Retinal pigment epithelial cell (primary cell): Measurements from ENCODE around the gene BRWD1.

Source experiments
- DNase-seq: peaks from one replicate; pipeline ENCODE4 v3.0.0-alpha.2; 2010; ENCODE audit warnings: low read depth
- H3K4me3 ChIP-seq: 2 replicates; pipeline ENCODE4 v1.5.1; 2011; ENCODE audit warnings: mild to moderate bottlenecking, low read length, control low read depth, moderate library complexity
- TF ChIP-seq, protein P1 (sequence below): conservative IDR thresholded peaks from 2 replicates; pipeline ENCODE4 v1.5.1; 2011; ENCODE audit warnings: low read depth, low read length, control low read depth, inconsistent platforms

BRWD1 gene

DNA sequence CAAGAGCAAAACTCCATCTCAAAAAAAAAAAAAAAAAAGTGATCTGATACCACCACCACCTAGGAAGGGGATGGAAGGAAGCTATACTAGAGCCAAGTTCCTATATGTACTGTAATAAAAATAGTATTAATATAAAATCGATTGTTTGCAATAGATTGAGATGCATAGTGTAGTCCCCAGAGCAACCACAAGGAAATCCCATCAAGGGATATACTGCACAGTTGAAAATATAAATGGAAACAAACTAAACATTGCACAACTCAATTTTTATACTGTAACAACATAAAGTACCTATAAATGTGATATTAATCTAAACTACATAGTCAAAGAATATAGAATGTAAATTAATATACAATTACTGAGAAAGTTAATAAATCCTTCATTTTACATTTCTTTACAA lies 109.3 kb downstream of the BRWD1 start:
- H3K4me3 ChIP-seq: no peak overlapping the region
- DNase-seq: no peak
- TF ChIP-seq, protein P1, sequence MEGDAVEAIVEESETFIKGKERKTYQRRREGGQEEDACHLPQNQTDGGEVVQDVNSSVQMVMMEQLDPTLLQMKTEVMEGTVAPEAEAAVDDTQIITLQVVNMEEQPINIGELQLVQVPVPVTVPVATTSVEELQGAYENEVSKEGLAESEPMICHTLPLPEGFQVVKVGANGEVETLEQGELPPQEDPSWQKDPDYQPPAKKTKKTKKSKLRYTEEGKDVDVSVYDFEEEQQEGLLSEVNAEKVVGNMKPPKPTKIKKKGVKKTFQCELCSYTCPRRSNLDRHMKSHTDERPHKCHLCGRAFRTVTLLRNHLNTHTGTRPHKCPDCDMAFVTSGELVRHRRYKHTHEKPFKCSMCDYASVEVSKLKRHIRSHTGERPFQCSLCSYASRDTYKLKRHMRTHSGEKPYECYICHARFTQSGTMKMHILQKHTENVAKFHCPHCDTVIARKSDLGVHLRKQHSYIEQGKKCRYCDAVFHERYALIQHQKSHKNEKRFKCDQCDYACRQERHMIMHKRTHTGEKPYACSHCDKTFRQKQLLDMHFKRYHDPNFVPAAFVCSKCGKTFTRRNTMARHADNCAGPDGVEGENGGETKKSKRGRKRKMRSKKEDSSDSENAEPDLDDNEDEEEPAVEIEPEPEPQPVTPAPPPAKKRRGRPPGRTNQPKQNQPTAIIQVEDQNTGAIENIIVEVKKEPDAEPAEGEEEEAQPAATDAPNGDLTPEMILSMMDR: peak; percentile 26

- H3K4me3 ChIP-seq: no peak overlapping the region
- TF ChIP-seq, protein P1: no peak
- DNase-seq: no peak
These were observed 114.6 kb downstream of the BRWD1 start for GRCh38 chr21:39198800-39199199.

DNA sequence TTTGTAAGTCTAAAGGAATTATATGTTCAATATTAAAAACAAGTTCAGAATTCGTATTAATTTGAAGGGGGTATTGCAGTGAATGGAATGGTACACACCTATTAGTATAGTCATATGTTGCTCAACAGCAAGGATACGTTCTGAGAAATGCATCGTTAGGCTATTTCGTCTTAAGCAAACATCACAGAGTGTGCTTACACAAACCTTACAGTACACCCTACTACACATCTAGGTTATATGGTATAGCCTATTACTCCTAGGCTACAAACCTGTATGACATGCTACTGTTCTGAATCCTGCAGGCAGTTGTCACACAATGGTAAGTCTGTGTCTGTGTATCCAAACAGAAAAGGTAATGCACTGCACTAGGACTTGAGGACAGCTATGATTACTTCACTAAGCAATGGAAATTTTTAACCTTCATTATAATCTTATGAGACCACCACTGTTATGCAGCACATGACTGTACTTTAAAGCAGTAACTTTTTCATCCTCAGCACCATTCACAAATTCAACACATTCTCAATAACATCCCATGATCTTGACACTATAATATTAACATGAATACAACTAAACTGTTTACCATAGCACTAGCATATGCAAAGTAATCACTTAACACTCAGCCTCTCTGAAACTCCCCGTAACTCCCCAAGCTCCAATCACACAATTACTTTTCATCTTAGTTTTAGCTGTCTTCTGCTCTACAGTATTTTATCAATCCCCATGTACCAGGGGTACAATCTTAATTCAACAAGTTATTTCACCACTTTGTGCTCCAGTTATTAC lies 115.8 kb downstream of the BRWD1 start:
- DNase-seq: no peak
- TF ChIP-seq, protein P1: no peak
- no peak overlapping the region for H3K4me3 ChIP-seq

GRCh38 chr21:39196838-39197237 lies 116.6 kb downstream of the BRWD1 start:
- no peak overlapping the region for H3K4me3 ChIP-seq
- no peak for DNase-seq
- TF ChIP-seq, protein P1: no peak

DNA sequence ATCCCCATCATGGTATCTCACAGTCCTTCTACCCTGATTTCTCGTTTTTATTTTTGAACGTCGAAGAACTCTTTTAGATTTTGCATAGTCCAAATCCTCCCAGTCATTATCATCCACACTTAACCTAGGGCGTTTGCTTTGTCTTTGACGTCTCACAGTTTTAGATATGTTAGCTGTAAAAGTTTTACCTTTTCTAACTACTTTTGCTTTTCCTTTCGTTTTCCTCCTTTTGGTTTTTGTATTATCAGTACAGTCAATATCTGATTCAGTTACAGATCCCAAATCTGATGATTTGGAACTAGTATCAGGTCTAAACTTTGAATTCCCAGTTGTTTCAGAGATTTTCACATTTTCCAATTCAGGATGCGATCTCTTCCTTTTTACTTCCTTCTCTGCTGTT lies 117.1 kb downstream of the BRWD1 start:
- H3K4me3 ChIP-seq: no peak overlapping the region
- DNase-seq: no peak
- TF ChIP-seq, protein P1: no peak

GRCh38 chr21:39193380-39193779 lies 120.1 kb downstream of the BRWD1 start:
- H3K4me3 ChIP-seq: no peak overlapping the region
- no peak for DNase-seq
- TF ChIP-seq, protein P1: no peak
